Heart left ventricle (tissue), 13 donors: Measurements from ENCODE around the gene NUDT1.
"Not testable (repeated sequence)": the region's sequence is repeated elsewhere in the genome, so short reads cannot be mapped to it uniquely, and the experiment has no call there.

ENCODE experiments used
- CTCF ChIP-seq, 12 donors: fragments of 200-600 bp; sonication (generic) in 4 of 12; IDR thresholded peaks; one replicate each; pipeline versions ENCODE4 v1.5.0 to v1.8.0; 2018 to 2022; ENCODE audit warnings: antibody characterized with exemption in 12 of 12, mild to moderate bottlenecking in 5 of 12
- POLR2A ChIP-seq, 2 donors: fragments of 450-650 bp; IDR thresholded peaks; one replicate each; pipeline ENCODE4 v1.6.1; 2017; ENCODE audit warnings: antibody characterized with exemption in 2 of 2, mild to moderate bottlenecking in 2 of 2, moderate library complexity in 2 of 2
- donor health status: ischemic (EF 13 %, LVEDD 7.1; RV severe dilation, severe dysfunction).
- donor health status: DM: no; HTN: yes; CAD: no.
- donor health status: DM: no; HTN: no; CAD: no.
- donor health status: ischemic (EF 25% LVEDD 6.9; RV normal size, moderate dysfunction).
- donor health status: ischemic (EF 25% LVEDD 5.7; RV mildly dilated, moderate dysfunction).
- donor health status: ischemic (EF 35%, LVEDD 5.7; RV mildly dilated, moderate dysfunction).
- donor health status: nonischemic (EF 11% LVEDD 7.7; RV severe dilation, severe dysfunction).
- donor health status: DM: yes; HTN: yes; CAD: no.
- donor health status: PGD.
- donor health status: ischemic (EF 29% LVEDD 5.4; RV normal size, mild dysfunction).
- donor health status: nonischemic (EF 23%, LVEDD 6.1; RV moderate dilation, normal function).

- TF ChIP-seq CTCF, POLR2A (IDR thresholded peaks at IDR 0.05): not testable (repeated sequence)
These were observed 27.3 kb downstream of the NUDT1 start for GRCh38 chr7:2269089-2269990.
